SU-DHL-6 (cell line): Measurements from ENCODE around the gene SYNPR.

Source experiments
- H2AFZ ChIP-seq: fragments of 200-600 bp; sonication (generic); 2 replicates; pipeline ENCODE4 v1.6.1; 2014; ENCODE audit warnings: low read depth, mild to moderate bottlenecking, moderate library complexity, mixed read lengths, antibody characterized with exemption, low read length; ENCODE audit not compliant: severe bottlenecking
- H3F3A ChIP-seq: fragments of 200-600 bp; shearing (Covaris generic); 2 replicates; pipeline ENCODE4 v1.6.0; 2016; ENCODE audit warnings: antibody characterized with exemption, mild to moderate bottlenecking; ENCODE audit not compliant: insufficient read depth
- H3K27ac ChIP-seq: fragments of 200-600 bp; sonication (generic); 2 replicates; pipeline ENCODE4 v1.5.1; 2016; ENCODE audit warnings: low read depth, mild to moderate bottlenecking, low read length, moderate library complexity, mixed read lengths
- H3K27me3 ChIP-seq: fragments of 200-600 bp; sonication (generic), shearing (Covaris generic); 2 replicates; pipeline ENCODE4 v1.6.0; 2014; ENCODE audit warnings: mild to moderate bottlenecking, low read length
- H3K36me3 ChIP-seq: fragments of 200-600 bp; sonication (generic); 2 replicates; pipeline ENCODE4 v1.6.1; 2014; ENCODE audit warnings: mild to moderate bottlenecking, low read length, mixed read lengths
- H3K4me2 ChIP-seq: fragments of 300-600, 200-600 bp; shearing (Covaris generic), sonication (generic); 2 replicates; pipeline ENCODE4 v1.6.0; 2014; ENCODE audit warnings: low read length, low read depth, mild to moderate bottlenecking; ENCODE audit not compliant: poor library complexity, severe bottlenecking
- H3K4me3 ChIP-seq: fragments of 200-600 bp; sonication (generic); 2 replicates; pipeline ENCODE4 v1.5.1; 2014; ENCODE audit warnings: antibody characterized with exemption, low read length, mild to moderate bottlenecking, mixed read lengths; ENCODE audit not compliant: insufficient read depth, poor library complexity, severe bottlenecking
- H3K79me2 ChIP-seq: fragments of 200-600 bp; sonication (generic); 2 replicates; pipeline ENCODE4 v1.6.1; 2014; ENCODE audit warnings: mild to moderate bottlenecking, low read length, moderate library complexity; ENCODE audit not compliant: insufficient read depth
- H3K9ac ChIP-seq: fragments of 200-600 bp; sonication (generic); 2 replicates; pipeline ENCODE4 v1.7.0; 2014; ENCODE audit warnings: mild to moderate bottlenecking, low read length
- H3K9me2 ChIP-seq: fragments of 200-600 bp; sonication (generic); replicated peaks from 2 replicates; pipeline ENCODE4 v1.6.1; 2014; ENCODE audit warnings: low read length; ENCODE audit not compliant: insufficient read depth
- H3K9me3 ChIP-seq: fragments of 200-600 bp; sonication (generic); 2 replicates; pipeline ENCODE4 v1.6.1; 2014; ENCODE audit warnings: low read length, mixed read lengths; ENCODE audit not compliant: insufficient read depth
- H4K20me1 ChIP-seq: fragments of 200-600 bp; sonication (generic); 2 replicates; pipeline ENCODE4 v1.6.1; 2014; ENCODE audit warnings: low read depth, mild to moderate bottlenecking, antibody characterized with exemption, low read length, moderate library complexity, mixed read lengths
- CTCF ChIP-seq: fragments of 200-600 bp; sonication (generic); IDR thresholded peaks from one replicate; pipeline ENCODE4 v1.5.1; 2017; ENCODE audit warnings: antibody characterized with exemption, mild to moderate bottlenecking, low read length, moderate library complexity; ENCODE audit not compliant: insufficient read depth, poor library complexity, severe bottlenecking
- EZH2phosphoT487 ChIP-seq: fragments of 200-600 bp; sonication (generic), shearing (Covaris generic); conservative IDR thresholded peaks from 2 replicates; pipeline ENCODE4 v1.6.1; 2018; ENCODE audit warnings: mild to moderate bottlenecking, antibody characterized with exemption, low read length, moderate library complexity, mixed read lengths

The SYNPR gene

DNA sequence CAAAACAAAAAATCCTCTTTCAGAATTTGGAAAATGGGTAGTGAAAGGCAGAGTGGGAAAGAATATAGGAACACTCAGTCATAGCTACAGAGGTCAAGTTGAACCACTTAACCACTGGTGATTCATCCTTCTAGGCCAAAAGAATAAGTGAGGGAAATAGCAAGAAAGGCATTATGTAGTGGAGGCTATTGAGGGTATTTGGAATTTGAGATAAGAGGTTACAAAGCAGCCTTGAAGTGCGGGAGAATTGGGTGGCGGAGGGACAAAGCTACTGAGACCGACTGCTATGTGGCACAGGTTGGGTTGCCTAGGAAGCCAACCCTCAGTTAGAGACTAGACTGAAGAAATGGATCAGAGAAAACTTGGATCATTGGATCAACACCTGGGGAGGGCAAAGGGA lies 109.5 kb downstream of the SYNPR start:
- Histone ChIP-seq H3K27ac (no peak overlapping the region), H3K27me3 (no peaks in the 10 kb centered on the region), H3K79me2 (no peaks in the 10 kb centered on the region), H4K20me1 (no peaks in the 10 kb centered on the region), H3F3A (no peaks in the 10 kb centered on the region), H2AFZ (no peak overlapping the region), H3K9ac (no peak overlapping the region), H3K9me3 (no peaks in the 10 kb centered on the region), H3K4me3 (no peak overlapping the region), H3K4me2 (no peak overlapping the region), H3K9me2 (no peaks in the 10 kb centered on the region), H3K36me3 (no peaks in the 10 kb centered on the region)
- TF ChIP-seq EZH2phosphoT487 (no peak), CTCF (no peak)

DNA sequence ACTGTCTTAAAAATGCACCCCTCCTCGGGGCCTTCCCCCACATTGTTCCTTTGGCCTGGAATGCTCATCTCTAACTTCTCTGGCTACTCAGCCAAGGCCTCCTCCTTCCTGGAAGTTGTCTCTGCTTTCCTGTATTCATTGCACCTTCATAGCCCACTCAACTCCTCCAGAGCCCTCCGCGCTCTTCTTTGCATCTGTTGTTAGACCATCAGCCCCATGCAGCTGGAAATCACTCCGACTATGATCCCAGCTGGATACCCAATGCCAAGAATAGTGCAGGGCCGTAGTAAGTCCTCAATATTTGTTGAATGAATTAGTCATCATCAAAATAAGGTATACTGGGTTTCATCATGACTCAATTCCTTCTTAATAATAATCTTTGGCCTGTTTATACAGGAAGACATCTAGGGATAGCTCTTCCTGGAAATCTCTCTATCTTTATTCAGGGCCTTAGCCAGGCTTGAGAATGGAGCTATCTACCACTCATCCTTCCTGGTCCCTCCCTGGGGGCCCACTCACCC lies 112.7 kb downstream of the SYNPR start:
- TF ChIP-seq EZH2phosphoT487 (no peak), CTCF (no peak)
- no peak overlapping the region for H3K4me2 ChIP-seq
- no peak overlapping the region for H3K4me3 ChIP-seq
- H3K9ac ChIP-seq, result no peak overlapping the region
- H3K27ac ChIP-seq, result no peak overlapping the region
- H3K9me2 ChIP-seq, result no peaks in the 10 kb centered on the region
- no peak overlapping the region for H2AFZ ChIP-seq
- no peaks in the 10 kb centered on the region for H3K9me3 ChIP-seq
- H3K27me3 ChIP-seq, result no peaks in the 10 kb centered on the region
- H3K36me3 ChIP-seq, result no peaks in the 10 kb centered on the region
- H3F3A ChIP-seq, result no peaks in the 10 kb centered on the region
- H4K20me1 ChIP-seq, result no peaks in the 10 kb centered on the region
- no peaks in the 10 kb centered on the region for H3K79me2 ChIP-seq

DNA sequence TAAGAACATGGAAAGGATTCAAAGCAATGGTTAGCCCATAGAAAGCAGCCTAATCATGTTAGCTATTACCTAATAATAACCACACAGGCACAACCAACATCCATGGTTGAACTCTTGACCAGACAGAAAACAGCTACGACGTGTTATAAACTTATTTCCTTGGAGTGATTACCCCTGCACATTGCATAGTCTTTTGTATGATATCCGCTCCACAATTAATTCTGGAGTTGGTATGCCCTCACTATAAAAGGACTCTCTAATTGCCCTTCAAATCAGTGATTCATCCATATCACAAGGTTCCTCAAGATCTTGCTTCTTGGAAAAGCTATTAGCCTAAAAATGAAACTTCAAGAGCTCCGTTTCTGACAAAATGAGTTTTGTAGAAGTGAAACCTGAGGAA lies 117.9 kb downstream of the SYNPR start:
- H3K27me3 ChIP-seq, result no peaks in the 10 kb centered on the region
- no peak overlapping the region for H3K9ac ChIP-seq
- no peaks in the 10 kb centered on the region for H4K20me1 ChIP-seq
- no peak overlapping the region for H3K4me3 ChIP-seq
- H3K9me3 ChIP-seq, result no peaks in the 10 kb centered on the region
- no peaks in the 10 kb centered on the region for H3K79me2 ChIP-seq
- H3K4me2 ChIP-seq, result no peak overlapping the region
- TF ChIP-seq CTCF (no peak), EZH2phosphoT487 (no peak)
- H3F3A ChIP-seq, result no peaks in the 10 kb centered on the region
- H3K36me3 ChIP-seq, result no peaks in the 10 kb centered on the region
- H2AFZ ChIP-seq, result no peak overlapping the region
- no peaks in the 10 kb centered on the region for H3K9me2 ChIP-seq
- no peak overlapping the region for H3K27ac ChIP-seq
